Brain microvascular endothelial cell (primary cell): ENCODE data around the gene MPZL2.
"Not testable (repeated sequence)": the region's sequence is repeated elsewhere in the genome, so short reads cannot be mapped to it uniquely, and the experiment has no call there.

ENCODE experiments used
- DNase-seq: peaks from one replicate; pipeline ENCODE4 v3.0.0-alpha.2; 2020
- H3K27ac ChIP-seq: fragments of 250-450 bp; sonication (Bioruptor Pico); 2 replicates; pipeline ENCODE4 v1.5.1; 2020; ENCODE audit warnings: mild to moderate bottlenecking, moderate library complexity
- H3K27me3 ChIP-seq: fragments of 250-450 bp; sonication (Bioruptor Pico); replicated peaks from 2 replicates; pipeline ENCODE4 v1.5.1; 2020; ENCODE audit warnings: mild to moderate bottlenecking
- H3K36me3 ChIP-seq: fragments of 250-450 bp; sonication (Bioruptor Pico); replicated peaks from 2 replicates; pipeline ENCODE4 v1.5.1; 2020; ENCODE audit warnings: mild to moderate bottlenecking
- H3K4me3 ChIP-seq: 2 replicates; pipeline ENCODE4 v1.5.1; 2011; ENCODE audit warnings: low read depth, mild to moderate bottlenecking, control low read depth, low read length, moderate library complexity
- in situ Hi-C: cut with HindIII; loops from 2 replicates; pipeline ENCODE4 v1.10.0; 2017; ENCODE audit warnings: low sequenced_read_pairs, low pct_ligation_motif_present
- TF ChIP-seq, protein P1 (sequence below): IDR thresholded peaks from 2 replicates; pipeline ENCODE4 v1.5.1; 2011; ENCODE audit warnings: low read depth, mild to moderate bottlenecking, moderate library complexity, low read length, control low read depth, inconsistent platforms; ENCODE audit errors: missing control alignments

MPZL2 gene

DNA sequence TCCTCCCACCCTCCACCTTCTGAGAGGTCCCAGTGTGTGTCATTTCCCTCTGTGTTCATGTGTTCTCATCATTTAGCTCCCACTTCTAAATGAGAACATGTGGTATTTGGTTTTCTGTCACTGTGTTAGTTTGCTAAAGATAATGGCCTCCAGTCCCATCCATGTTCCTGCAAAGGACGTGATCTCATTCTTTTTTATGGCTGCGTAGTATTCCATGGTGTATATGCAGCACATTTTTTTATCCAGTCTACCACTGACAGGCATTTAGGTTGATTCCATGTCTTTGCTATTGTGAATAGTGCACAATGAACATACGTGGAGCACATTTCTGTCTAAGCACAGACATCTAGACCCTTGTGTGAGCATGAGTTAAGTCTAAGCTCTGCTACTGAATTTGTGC, 46.2 kb upstream of the MPZL2 start:
- TF ChIP-seq, protein P1, sequence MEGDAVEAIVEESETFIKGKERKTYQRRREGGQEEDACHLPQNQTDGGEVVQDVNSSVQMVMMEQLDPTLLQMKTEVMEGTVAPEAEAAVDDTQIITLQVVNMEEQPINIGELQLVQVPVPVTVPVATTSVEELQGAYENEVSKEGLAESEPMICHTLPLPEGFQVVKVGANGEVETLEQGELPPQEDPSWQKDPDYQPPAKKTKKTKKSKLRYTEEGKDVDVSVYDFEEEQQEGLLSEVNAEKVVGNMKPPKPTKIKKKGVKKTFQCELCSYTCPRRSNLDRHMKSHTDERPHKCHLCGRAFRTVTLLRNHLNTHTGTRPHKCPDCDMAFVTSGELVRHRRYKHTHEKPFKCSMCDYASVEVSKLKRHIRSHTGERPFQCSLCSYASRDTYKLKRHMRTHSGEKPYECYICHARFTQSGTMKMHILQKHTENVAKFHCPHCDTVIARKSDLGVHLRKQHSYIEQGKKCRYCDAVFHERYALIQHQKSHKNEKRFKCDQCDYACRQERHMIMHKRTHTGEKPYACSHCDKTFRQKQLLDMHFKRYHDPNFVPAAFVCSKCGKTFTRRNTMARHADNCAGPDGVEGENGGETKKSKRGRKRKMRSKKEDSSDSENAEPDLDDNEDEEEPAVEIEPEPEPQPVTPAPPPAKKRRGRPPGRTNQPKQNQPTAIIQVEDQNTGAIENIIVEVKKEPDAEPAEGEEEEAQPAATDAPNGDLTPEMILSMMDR: no peak

DNA sequence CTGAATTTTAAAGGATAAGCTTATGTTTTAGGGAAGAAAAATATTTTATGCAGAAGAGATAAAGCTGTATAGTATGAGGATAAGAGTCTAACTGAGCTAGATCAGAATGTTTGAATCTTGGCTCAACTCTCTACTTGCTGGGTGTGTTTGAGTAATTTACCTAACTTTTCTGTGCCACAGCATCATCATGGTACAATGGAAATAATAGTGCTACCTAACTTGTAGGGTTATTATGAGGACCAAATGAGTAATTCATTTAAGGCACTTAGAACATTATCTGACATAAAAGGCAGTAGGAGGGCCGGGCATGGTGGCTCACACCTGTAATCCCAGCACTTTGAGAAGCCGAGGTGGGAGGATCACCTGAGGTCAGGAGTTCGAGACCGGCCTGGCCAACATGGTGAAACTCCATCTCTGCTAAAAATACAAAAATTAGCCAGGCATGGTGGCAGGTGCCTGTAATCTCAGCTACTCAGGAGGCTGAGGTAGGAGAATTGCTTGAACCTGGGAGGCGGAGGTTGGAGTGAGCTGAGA, 45.0 kb upstream of the MPZL2 start:
- H3K36me3 ChIP-seq, DNase-seq, H3K4me3 ChIP-seq, H3K27ac ChIP-seq, in situ Hi-C loops: not testable (repeated sequence)
- peaks cover 11% of the 10 kb centered on the region for H3K27me3 ChIP-seq

More for the DNA sequence above, 46.2 kb upstream of the MPZL2 start:
- DNase-seq: no peak
- Histone ChIP-seq H3K27me3 (peaks cover 19% of the 10 kb centered on the region), H3K36me3 (no peaks in the 10 kb centered on the region), H3K27ac (no peak overlapping the region), H3K4me3 (no peak overlapping the region)
- in situ Hi-C loops: no loop called here

DNA sequence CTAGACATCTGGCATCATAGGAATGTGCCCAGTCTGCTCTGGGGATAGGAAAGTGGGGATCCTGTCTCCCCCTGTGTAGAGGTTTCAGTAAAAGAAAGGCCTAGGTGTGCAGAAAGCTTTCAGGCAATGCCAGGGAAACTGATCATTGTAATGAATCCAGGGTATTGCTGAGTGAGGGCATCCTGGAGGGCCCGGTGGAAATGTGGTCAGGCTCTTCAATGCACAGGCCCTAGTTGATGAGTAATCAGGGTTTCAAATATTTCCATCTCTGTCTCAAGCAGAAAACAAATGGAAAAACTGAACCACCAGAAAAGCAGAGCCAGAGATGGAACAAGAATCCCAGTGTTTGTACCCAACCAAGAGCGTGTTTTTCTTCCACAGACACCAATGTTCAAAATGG, 42.5 kb upstream of the MPZL2 start:
- TF ChIP-seq, protein P1: no peak
- Histone ChIP-seq H3K27me3 (peaks cover under 1% of the 10 kb centered on the region), H3K4me3 (no peak overlapping the region), H3K36me3 (no peaks in the 10 kb centered on the region), H3K27ac (no peak overlapping the region)
- in situ Hi-C loops: no loop called here
- no peak for DNase-seq

DNA sequence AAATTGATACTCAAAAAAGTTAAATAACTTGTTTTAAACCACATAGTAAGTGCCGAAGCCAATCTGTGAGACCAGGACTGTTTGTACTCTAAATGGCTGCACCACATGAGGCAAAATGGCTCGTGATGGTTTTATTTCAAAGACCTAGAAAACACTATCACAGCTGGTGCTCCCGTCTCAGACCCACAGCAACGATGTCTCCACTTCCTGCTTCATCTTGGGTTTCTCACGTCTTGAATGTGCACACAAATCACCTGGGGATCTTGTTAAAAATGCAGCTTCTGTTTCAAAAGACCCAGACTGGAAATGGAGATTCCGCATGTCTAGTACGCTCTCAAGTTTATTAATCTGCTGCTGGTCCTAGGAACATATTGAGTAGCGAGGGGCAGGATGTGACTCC, 41.6 kb upstream of the MPZL2 start:
- in situ Hi-C loops: no loop called here
- Histone ChIP-seq H3K27me3 (no peaks in the 10 kb centered on the region), H3K27ac (no peak overlapping the region), H3K36me3 (no peaks in the 10 kb centered on the region), H3K4me3 (no peak overlapping the region)
- no peak for DNase-seq
- TF ChIP-seq, protein P1: no peak

DNA sequence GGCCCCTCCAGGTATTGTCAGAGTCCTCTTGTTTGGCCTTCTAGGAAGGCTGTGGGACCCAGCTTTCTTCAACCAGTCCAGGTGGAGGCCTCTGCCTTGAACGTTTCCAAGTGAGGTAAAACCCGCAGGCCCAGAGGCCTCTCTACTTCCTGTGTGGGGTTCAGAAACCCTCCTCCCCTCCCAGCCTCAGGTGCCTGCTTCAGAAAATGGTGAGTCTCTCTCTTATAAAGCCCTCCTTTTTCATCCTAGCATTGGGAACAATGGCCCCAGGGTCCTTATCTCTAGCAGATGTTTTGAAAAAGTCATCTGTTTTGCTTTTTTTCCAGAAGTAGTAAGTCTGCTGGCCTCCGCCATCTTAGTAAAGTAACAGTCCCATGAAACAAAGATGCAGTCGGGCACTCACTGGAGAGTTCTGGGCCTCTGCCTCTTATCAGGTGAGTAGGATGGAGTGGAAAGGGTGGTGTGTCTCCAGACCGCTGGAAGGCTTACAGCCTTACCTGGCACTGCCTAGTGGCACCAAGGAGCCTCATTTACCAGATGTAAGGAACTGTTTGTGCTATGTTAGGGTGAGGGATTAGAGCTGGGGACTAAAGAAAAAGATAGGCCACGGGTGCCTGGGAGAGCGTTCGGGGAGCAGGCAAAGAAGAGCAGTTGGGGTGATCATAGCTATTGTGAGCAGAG, 40.6 kb upstream of the MPZL2 start, which contains the start of gene CD3E:
CD3E (plus strand) TSS at position 163 of the 681 bp plus-strand sequence; CDS start at position 386, 223 bp downstream.
- Histone ChIP-seq H3K36me3 (no peaks in the 10 kb centered on the region), H3K27me3 (no peaks in the 10 kb centered on the region), H3K4me3 (no peak within 1 kb of the TSS), H3K27ac (no peak within 1 kb of the TSS)
- in situ Hi-C loops: no loop called here
- DNase-seq: no peak
- TF ChIP-seq, protein P1: no peak

DNA sequence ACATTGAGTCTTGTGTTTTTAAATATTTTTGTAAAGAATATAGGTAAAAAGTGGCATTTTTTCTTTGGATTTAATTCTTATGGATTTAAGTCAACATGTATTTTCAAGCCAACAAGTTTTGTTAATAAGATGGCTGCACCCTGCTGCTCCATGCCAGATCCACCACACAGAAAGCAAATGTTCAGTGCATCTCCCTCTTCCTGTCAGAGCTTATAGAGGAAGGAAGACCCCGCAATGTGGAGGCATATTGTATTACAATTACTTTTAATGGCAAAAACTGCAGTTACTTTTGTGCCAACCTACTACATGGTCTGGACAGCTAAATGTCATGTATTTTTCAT, 40.1 kb upstream of the MPZL2 start:
- no peak for DNase-seq
- in situ Hi-C loops: no loop called here
- Histone ChIP-seq H3K36me3 (no peaks in the 10 kb centered on the region), H3K4me3 (no peak overlapping the region), H3K27me3 (no peaks in the 10 kb centered on the region), H3K27ac (no peak overlapping the region)
- TF ChIP-seq, protein P1: no peak
